HepG2 (cell line): Measurements from ENCODE around the gene PTPRN. TPM values are rescaled to one million over a fixed set of nuclear protein-coding genes. Genes with fewer than 3 reads are reported as not detected.

Experiments used
- ISL2 ChIP-seq: sonication (generic); formaldehyde crosslinking; IDR thresholded peaks from 2 replicates; pipeline ENCODE4 v1.5.0; 2020; ENCODE audit warnings: missing genetic modification reagents
- MLLT10 ChIP-seq: sonication (generic); formaldehyde crosslinking; IDR thresholded peaks from 2 replicates; pipeline ENCODE4 v1.4.0; 2020; ENCODE audit warnings: missing genetic modification reagents
- PHB2 ChIP-seq: fragments of 450-650 bp; IDR thresholded peaks from 2 replicates; pipeline ENCODE4 v1.6.1; 2018; ENCODE audit not compliant: partially characterized antibody
- ZNF678 ChIP-seq: sonication (generic); formaldehyde crosslinking; IDR thresholded peaks from 2 replicates; pipeline ENCODE4 v1.4.0; 2020; ENCODE audit warnings: mild to moderate bottlenecking, missing genetic modification reagents
- polyA plus RNA-seq, 8 experiments: library from polyadenylated mRNA; depleted of rRNA in 3 of 8; stranded (reverse) in 7 of 8; unstranded in 1 of 8; fragments of >200 nt; fragmentation: Illumina TruSeq in 4 of 8; extraction: Trizol in 4 of 8; gene quantifications; 2 replicates each; pipeline versions ENCODE4 v1.2.1 to v1.2.3, GENCODE V29; 2011 to 2016; ENCODE audit warnings: low read depth in 4 of 8, missing spikeins in 1 of 8, mixed read lengths in 1 of 8; ENCODE audit not compliant: insufficient read depth in 1 of 8
- total RNA-seq, 5 experiments: library from RNA; depleted of rRNA; stranded (reverse); fragments of >200 nt; fragmentation: Illumina TruSeq; extraction: Trizol; gene quantifications; 2 replicates each; pipeline ENCODE4 v1.2.3, GENCODE V29; 2016; ENCODE audit warnings: low read depth in 1 of 5
- TF ChIP-seq, protein P1 (sequence below): sonication (generic); formaldehyde crosslinking; IDR thresholded peaks from 2 replicates; pipeline ENCODE4 v1.8.0; 2022; ENCODE audit warnings: missing genetic modification reagents, mild to moderate bottlenecking, moderate library complexity, borderline replicate concordance
- TF ChIP-seq, protein P2 (sequence below), 2 experiments: sonication (generic) in 1 of 2; formaldehyde crosslinking in 1 of 2; IDR thresholded peaks; 2 replicates each; pipeline versions ENCODE4 v1.4.0 to v1.6.1; 2018 to 2020; ENCODE audit warnings: missing genetic modification reagents in 2 of 2, borderline replicate concordance in 1 of 2, low read depth in 1 of 2, mild to moderate bottlenecking in 1 of 2, missing biosample characterization in 1 of 2

Gene PTPRN
- total and polyA plus RNA-seq, 2 of the 13 experiments (the other 11 are each of a cell fraction or from before 2014, with no cell fraction given), result 0.26 TPM; not detected in 1

DNA sequence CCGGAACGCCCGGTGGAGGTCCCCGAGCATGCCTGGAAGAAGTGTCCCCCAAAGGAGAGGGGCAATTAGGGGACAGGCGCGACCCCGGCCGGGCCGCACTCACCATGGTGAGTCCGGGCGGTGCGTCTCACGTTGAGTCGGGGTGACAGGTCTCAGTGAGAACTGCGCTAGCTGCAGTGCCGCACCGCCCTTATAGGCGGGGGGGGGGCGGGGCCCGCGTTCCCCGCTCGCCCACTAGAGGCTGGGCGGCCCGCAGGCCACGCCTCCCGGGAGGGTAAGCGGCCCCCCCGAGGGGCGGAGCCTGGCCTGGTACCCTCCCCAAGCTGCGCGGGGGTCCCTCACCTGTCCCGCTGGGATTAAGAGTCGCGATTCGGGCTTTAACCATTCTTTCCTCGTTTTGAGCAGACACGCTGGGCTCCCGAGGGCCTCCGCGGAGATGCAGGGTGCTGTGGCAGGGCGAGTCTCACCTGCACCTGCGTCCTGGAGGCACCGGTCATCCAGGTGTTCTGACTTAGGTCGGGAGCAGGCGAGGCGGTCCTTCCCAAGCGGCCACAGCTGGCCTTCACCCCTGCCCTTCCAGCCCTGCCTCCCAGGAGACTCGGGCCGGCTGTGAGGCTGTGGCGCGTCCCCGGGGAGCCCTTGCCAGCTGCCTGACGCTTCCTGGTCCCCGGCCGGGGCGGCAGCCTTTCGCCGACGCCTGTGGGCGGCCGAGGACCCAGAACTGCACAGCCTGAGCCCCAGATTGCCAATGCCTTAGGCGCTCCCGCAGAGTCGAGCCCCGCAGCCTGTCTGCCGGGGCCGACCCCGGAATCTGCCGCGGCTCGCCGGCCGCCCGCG is 55.2 kb downstream of the PTPRN start, which contains the start of gene TUBA4A (continued):
- TF ChIP-seq, protein P1, sequence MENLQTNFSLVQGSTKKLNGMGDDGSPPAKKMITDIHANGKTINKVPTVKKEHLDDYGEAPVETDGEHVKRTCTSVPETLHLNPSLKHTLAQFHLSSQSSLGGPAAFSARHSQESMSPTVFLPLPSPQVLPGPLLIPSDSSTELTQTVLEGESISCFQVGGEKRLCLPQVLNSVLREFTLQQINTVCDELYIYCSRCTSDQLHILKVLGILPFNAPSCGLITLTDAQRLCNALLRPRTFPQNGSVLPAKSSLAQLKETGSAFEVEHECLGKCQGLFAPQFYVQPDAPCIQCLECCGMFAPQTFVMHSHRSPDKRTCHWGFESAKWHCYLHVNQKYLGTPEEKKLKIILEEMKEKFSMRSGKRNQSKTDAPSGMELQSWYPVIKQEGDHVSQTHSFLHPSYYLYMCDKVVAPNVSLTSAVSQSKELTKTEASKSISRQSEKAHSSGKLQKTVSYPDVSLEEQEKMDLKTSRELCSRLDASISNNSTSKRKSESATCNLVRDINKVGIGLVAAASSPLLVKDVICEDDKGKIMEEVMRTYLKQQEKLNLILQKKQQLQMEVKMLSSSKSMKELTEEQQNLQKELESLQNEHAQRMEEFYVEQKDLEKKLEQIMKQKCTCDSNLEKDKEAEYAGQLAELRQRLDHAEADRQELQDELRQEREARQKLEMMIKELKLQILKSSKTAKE (CRISPR knock-in tag), result no peak
- TF ChIP-seq ZNF678 (CRISPR knock-in tag) (no peak), ISL2 (CRISPR knock-in tag) (no peak; the same call in 1 of the 2 replicates), MLLT10 (CRISPR knock-in tag) (no peak), PHB2 (no peak)
- TF ChIP-seq, protein P2, sequence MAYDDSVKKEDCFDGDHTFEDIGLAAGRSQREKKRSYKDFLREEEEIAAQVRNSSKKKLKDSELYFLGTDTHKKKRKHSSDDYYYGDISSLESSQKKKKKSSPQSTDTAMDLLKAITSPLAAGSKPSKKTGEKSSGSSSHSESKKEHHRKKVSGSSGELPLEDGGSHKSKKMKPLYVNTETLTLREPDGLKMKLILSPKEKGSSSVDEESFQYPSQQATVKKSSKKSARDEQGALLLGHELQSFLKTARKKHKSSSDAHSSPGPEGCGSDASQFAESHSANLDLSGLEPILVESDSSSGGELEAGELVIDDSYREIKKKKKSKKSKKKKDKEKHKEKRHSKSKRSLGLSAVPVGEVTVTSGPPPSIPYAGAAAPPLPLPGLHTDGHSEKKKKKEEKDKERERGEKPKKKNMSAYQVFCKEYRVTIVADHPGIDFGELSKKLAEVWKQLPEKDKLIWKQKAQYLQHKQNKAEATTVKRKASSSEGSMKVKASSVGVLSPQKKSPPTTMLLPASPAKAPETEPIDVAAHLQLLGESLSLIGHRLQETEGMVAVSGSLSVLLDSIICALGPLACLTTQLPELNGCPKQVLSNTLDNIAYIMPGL (CRISPR knock-in tag; IDR thresholded peaks at IDR 0.05; ENCODE audit: borderline replicate concordance in 1 of 2, low read depth in 1 of 2), result peak in 1 of 2 experiments; percentile 46; a peak in 2 of 4 replicates
